Lung (tissue), 12 donors: ENCODE data around the gene SLC35D3. TPM values are rescaled to one million over a fixed set of nuclear protein-coding genes. Genes with fewer than 3 reads are reported as not detected.
A peak's percentile ranks its signal among the peaks of the same experiment; 100 is the strongest.

Experiments
- ATAC-seq: fragments of 200-7000 bp; cut with Tn5 transposase; one replicate; pipeline ENCODE4 v1.9.1; 2020; ENCODE audit warnings: moderate number of reproducible peaks; ENCODE audit not compliant: insufficient read depth, low FRiP score
- DNase-seq, 3 donors: peaks; one replicate each; pipeline ENCODE4 v3.0.0-alpha.2; 2013 to 2017
- H3K27ac ChIP-seq, 2 donors: one replicate each; pipeline ENCODE4 v1.5.1; 2013; ENCODE audit warnings: mild to moderate bottlenecking in 2 of 2, moderate library complexity in 2 of 2, control low read depth in 1 of 2, inconsistent platforms in 1 of 2, low read depth in 1 of 2, low read length in 1 of 2
- H3K27me3 ChIP-seq, 3 donors: one replicate each; pipeline ENCODE4 v1.5.1; 2013; ENCODE audit warnings: low read length in 2 of 3; ENCODE audit not compliant: control insufficient read depth in 3 of 3, insufficient read depth in 3 of 3
- H3K36me3 ChIP-seq, 4 donors: one replicate each; pipeline ENCODE4 v1.5.1; 2013; ENCODE audit warnings: low read length in 4 of 4, mild to moderate bottlenecking in 1 of 4, moderate library complexity in 1 of 4; ENCODE audit not compliant: control insufficient read depth in 4 of 4, insufficient read depth in 4 of 4
- H3K4me1 ChIP-seq, 5 donors: one replicate each; pipeline ENCODE4 v1.5.1; 2013; ENCODE audit warnings: low read length in 5 of 5, mild to moderate bottlenecking in 2 of 5, moderate library complexity in 1 of 5; ENCODE audit not compliant: control insufficient read depth in 5 of 5, insufficient read depth in 5 of 5
- H3K4me3 ChIP-seq: one replicate; pipeline ENCODE4 v1.5.1; 2013; ENCODE audit warnings: mild to moderate bottlenecking, control low read depth, moderate library complexity
- H3K9ac ChIP-seq, 2 donors: one replicate each; pipeline ENCODE4 v1.5.1; 2013; ENCODE audit warnings: low read length in 2 of 2, control low read depth in 1 of 2; ENCODE audit not compliant: insufficient read depth in 1 of 2
- H3K9me3 ChIP-seq, 4 donors: one replicate each; pipeline ENCODE4 v1.5.1; 2013; ENCODE audit warnings: low read length in 3 of 4, mild to moderate bottlenecking in 1 of 4, moderate library complexity in 1 of 4; ENCODE audit not compliant: control insufficient read depth in 4 of 4, insufficient read depth in 3 of 4
- CTCF ChIP-seq: IDR thresholded peaks from 2 replicates; pipeline ENCODE4 v1.5.1; 2012; ENCODE audit warnings: mild to moderate bottlenecking; ENCODE audit errors: control extremely low read depth, extremely low read depth
- WGBS, 2 donors: extraction: QIAGEN DNeasy Blood & Tissue Kit; methylation state at CpG; one replicate each; pipeline ENCODE4 v1.1.7; 2013; 5-methylcytosine and 5-hydroxymethylcytosine counted together
- polyA plus RNA-seq, 2 donors: library from polyadenylated mRNA; stranded (reverse); fragments of 200-250 nt; gene quantifications; one replicate each; pipeline ENCODE4 v1.2.1, GENCODE V29; 2013
- total RNA-seq, 2 donors: library from RNA; depleted of rRNA in 1 of 2; stranded (reverse); fragments of >200 nt in 1 of 2; gene quantifications; one replicate each; pipeline ENCODE4 v1.2.1, GENCODE V29; 2014 to 2021
- donor health status: control.
- donor health status: control.
- donor health status: Bipolar disorder and iron deficiency.
- donor health status: healthy.
- donor health status: DM: yes; HTN: yes; CAD: no.

Gene SLC35D3
- total and polyA plus RNA-seq, 4 donors, result 0.03 to 0.54 (median 0.09) TPM; not detected in 1

GRCh38 chr6:136952714-136953260 lies 30.7 kb downstream of the SLC35D3 start:
- Histone ChIP-seq H3K4me3 (no peak overlapping the region), H3K9ac (no peak overlapping the region), H3K27me3 (no peaks in the 10 kb centered on the region), H3K27ac (no peak overlapping the region), H3K4me1 (peaks cover 0 to 8% (median 3%) of the 10 kb centered on the region in 5 donors), H3K36me3 (no peaks in the 10 kb centered on the region), H3K9me3 (no peaks in the 10 kb centered on the region)
- 66 to 79% methylated on average over 7 of the region's 7 CpGs for WGBS, 2 donors
- DNase-seq, result peak in 2 of 3 donors; percentile 33 to 39
- no peak for TF ChIP-seq CTCF
- no peak for ATAC-seq

GRCh38 chr6:136955123-136955522 lies 33.0 kb downstream of the SLC35D3 start:
- peaks cover 2 to 11% (median 8%) of the 10 kb centered on the region in 5 donors for H3K4me1 ChIP-seq
- no peak for DNase-seq
- no peak overlapping the region for H3K9ac ChIP-seq
- no peaks in the 10 kb centered on the region for H3K36me3 ChIP-seq
- no peak for TF ChIP-seq CTCF
- WGBS, 2 donors, result 93 to 97% methylated on average over 3 of the region's 3 CpGs
- no peak overlapping the region for H3K27ac ChIP-seq
- no peak overlapping the region for H3K4me3 ChIP-seq
- no peaks in the 10 kb centered on the region for H3K9me3 ChIP-seq
- ATAC-seq, result no peak
- H3K27me3 ChIP-seq, result no peaks in the 10 kb centered on the region

GRCh38 chr6:136956590-136957544 lies 34.8 kb downstream of the SLC35D3 start:
- DNase-seq (peak; percentile 27 to 71 (median 56)), ATAC-seq (no peak)
- no peak for TF ChIP-seq CTCF
- Histone ChIP-seq H3K9ac (no peak overlapping the region), H3K36me3 (no peaks in the 10 kb centered on the region), H3K27ac (no peak overlapping the region), H3K27me3 (no peaks in the 10 kb centered on the region), H3K9me3 (no peaks in the 10 kb centered on the region), H3K4me3 (no peak overlapping the region), H3K4me1 (peaks cover 0 to 11% (median 3%) of the 10 kb centered on the region in 5 donors)
- 31 to 49% methylated on average over 14 of the region's 14 CpGs for WGBS, 2 donors
